ENCODE results near the gene USH1G. TPM values are rescaled to one million over a fixed set of nuclear protein-coding genes. Genes with fewer than 3 reads are reported as not detected.

USH1G gene
- total RNA-seq (2022; extraction: Qiagen RNA extraction): 0.06 to 0.15 TPM (median 0.12 TPM) in 5 replicates

GRCh38 chr17:74922694-74923537 lies at the start of gene USH1G:
Gene USH1G (minus strand): TSS chr17:74923255. CDS start chr17:74923073, 182 bp downstream.

GRCh38 chr17:74972107-74972972 lies 49.3 kb upstream of the USH1G start, which contains the start of gene HID1:
Gene HID1 (minus strand): TSS chr17:74972759. CDS start chr17:74972656, 103 bp downstream.

GRCh38 chr17:74935585-74936469 lies 12.8 kb upstream of the USH1G start, which contains the start of gene OTOP3:
Gene OTOP3 (plus strand): TSS chr17:74935898. CDS start chr17:74935922, 24 bp downstream.

GRCh38 chr17:74924250-74924948 lies 1.3 kb upstream of the USH1G start, which contains the start of gene OTOP2:
Gene OTOP2 (plus strand): TSS chr17:74924273. CDS start chr17:74924633, 360 bp downstream.

GRCh38 chr17:74892974-74893911 lies 29.8 kb downstream of the USH1G start, which contains the start of gene FADS6:
Gene FADS6 (minus strand): TSS chr17:74893633. CDS start chr17:74893595, 38 bp downstream.

GRCh38 chr17:74872313-74873036 lies 50.6 kb downstream of the USH1G start, which contains the start of gene FDXR:
Gene FDXR (minus strand): TSS chr17:74872994. CDS start chr17:74872944, 50 bp downstream.

Other genes starting within 250 kb of the USH1G start
- gene CD300LF, start 210.3 kb downstream of the USH1G start, total RNA-seq (2022; extraction: Qiagen RNA extraction): not detected in 5 replicates
- gene RAB37, start 186.0 kb downstream of the USH1G start, total RNA-seq (2022; extraction: Qiagen RNA extraction): 0.83 to 1.2 TPM (median 1.2 TPM) in 5 replicates
- 30.9 to 53.3 TPM (median 51.1 TPM) in 5 replicates for gene NHERF1, start 174.6 kb downstream of the USH1G start, total RNA-seq (2022; extraction: Qiagen RNA extraction)
- 45.4 to 52.5 TPM (median 47.2 TPM) in 5 replicates for gene NAT9, start 146.9 kb downstream of the USH1G start, total RNA-seq (2022; extraction: Qiagen RNA extraction)
- 0.06 to 0.40 TPM (median 0.18 TPM) in 5 replicates for gene GRIN2C, start 63.4 kb downstream of the USH1G start, total RNA-seq (2022; extraction: Qiagen RNA extraction)
- gene FDXR, start 50.3 kb downstream of the USH1G start, total RNA-seq (2022; extraction: Qiagen RNA extraction): 43.0 to 66.9 TPM (median 58.2 TPM) in 5 replicates
- gene FADS6, start 29.6 kb downstream of the USH1G start, total RNA-seq (2022; extraction: Qiagen RNA extraction): 0.03 TPM in 1 of 5 replicates, not detected in the others
- gene OTOP2, start 1.0 kb upstream of the USH1G start, total RNA-seq (2022; extraction: Qiagen RNA extraction): 0.04 to 0.09 TPM (median 0.06 TPM) in 4 of 5 replicates, not detected in the other
- not detected in 5 replicates for gene OTOP3, start 12.6 kb upstream of the USH1G start, total RNA-seq (2022; extraction: Qiagen RNA extraction)
- 15.4 to 22.7 TPM (median 20.5 TPM) in 5 replicates for gene HID1, start 49.5 kb upstream of the USH1G start, total RNA-seq (2022; extraction: Qiagen RNA extraction)
- gene CDR2L, start 64.4 kb upstream of the USH1G start, total RNA-seq (2022; extraction: Qiagen RNA extraction): 61.8 to 95.0 TPM (median 90.1 TPM) in 5 replicates
- gene MRPL58, start 89.4 kb upstream of the USH1G start, total RNA-seq (2022; extraction: Qiagen RNA extraction): 75.2 to 81.8 TPM (median 75.7 TPM) in 5 replicates
- 441 to 627 TPM (median 467 TPM) in 5 replicates for gene ATP5PD, start 123.7 kb upstream of the USH1G start, total RNA-seq (2022; extraction: Qiagen RNA extraction)
- gene KCTD2, start 124.0 kb upstream of the USH1G start, total RNA-seq (2022; extraction: Qiagen RNA extraction): 28.7 to 33.4 TPM (median 32.0 TPM) in 5 replicates
- gene SLC16A5, start 164.7 kb upstream of the USH1G start, total RNA-seq (2022; extraction: Qiagen RNA extraction): 18.7 to 33.7 TPM (median 28.8 TPM) in 5 replicates
- 15.6 to 21.9 TPM (median 16.6 TPM) in 5 replicates for gene ARMC7, start 186.7 kb upstream of the USH1G start, total RNA-seq (2022; extraction: Qiagen RNA extraction)
- 87.1 to 129 TPM (median 120 TPM) in 5 replicates for gene NT5C, start 208.5 kb upstream of the USH1G start, total RNA-seq (2022; extraction: Qiagen RNA extraction)
- 672 to 869 TPM (median 737 TPM) in 5 replicates for gene JPT1, start 231.3 kb upstream of the USH1G start, total RNA-seq (2022; extraction: Qiagen RNA extraction)